Vagina (tissue), 2 donors: ENCODE measurements around the gene FGFBP1. TPM values are rescaled to one million over a fixed set of nuclear protein-coding genes. Genes with fewer than 3 reads are reported as not detected.

Experiments
- DNase-seq, 2 donors: peaks; one replicate each; pipeline ENCODE4 v3.0.0-alpha.2; 2017; ENCODE audit errors: extremely low spot score in 2 of 2
- H3K27ac ChIP-seq: fragments of 200-600 bp; sonication (generic); one replicate; pipeline ENCODE4 v1.5.1; 2019
- H3K27me3 ChIP-seq: fragments of 200-600 bp; sonication (generic); one replicate; pipeline ENCODE4 v1.5.1; 2019
- H3K36me3 ChIP-seq, 2 donors: fragments of 200-600 bp; sonication (generic); one replicate each; pipeline ENCODE4 v1.5.1; 2017 to 2019
- H3K4me1 ChIP-seq: fragments of 200-600 bp; sonication (generic); one replicate; pipeline ENCODE4 v1.5.1; 2019
- H3K4me3 ChIP-seq, 2 donors: fragments of 200-600 bp; sonication (generic); 1 replicate in 1 of 2; 2 replicates in 1 of 2; pipeline ENCODE4 v1.5.1; 2016 to 2019
- H3K9me3 ChIP-seq: fragments of 200-600 bp; sonication (generic); one replicate; pipeline ENCODE4 v1.5.1; 2019
- POLR2A ChIP-seq, 2 donors: fragments of 450-650 bp; IDR thresholded peaks; one replicate each; pipeline ENCODE4 v1.6.1; 2017; ENCODE audit warnings: antibody characterized with exemption in 2 of 2, mild to moderate bottlenecking in 2 of 2, moderate library complexity in 2 of 2
- POLR2AphosphoS5 ChIP-seq, 2 donors: sonication (generic); formaldehyde crosslinking; IDR thresholded peaks; one replicate each; pipeline ENCODE4 v1.9.0; 2017; ENCODE audit warnings: antibody characterized with exemption in 2 of 2, mild to moderate bottlenecking in 2 of 2, low read depth in 1 of 2; ENCODE audit not compliant: insufficient read depth in 1 of 2
- intact Hi-C: fragments of 100-400 bp; cut with DNase I; formaldehyde crosslinking; loops from one replicate; pipeline ENCODE4 v1.15.1; 2023
- total RNA-seq: library from RNA; depleted of rRNA; stranded (reverse); fragments of >200 nt; gene quantifications from one replicate; pipeline ENCODE4 v1.2.3, GENCODE V29; 2016
- TF ChIP-seq, protein P1 (sequence below), 3 experiments: fragments of 450-650 bp in 2 of 3; fragments of 200-600 bp in 1 of 3; sonication (generic) in 1 of 3; IDR thresholded peaks; one replicate each; pipeline ENCODE4 v1.5.1; 2017 to 2019; ENCODE audit warnings: antibody characterized with exemption in 3 of 3, mild to moderate bottlenecking in 2 of 3, moderate library complexity in 2 of 3

Gene FGFBP1
- total RNA-seq, 1 donor from 2014 or later: 61.9 TPM

DNA sequence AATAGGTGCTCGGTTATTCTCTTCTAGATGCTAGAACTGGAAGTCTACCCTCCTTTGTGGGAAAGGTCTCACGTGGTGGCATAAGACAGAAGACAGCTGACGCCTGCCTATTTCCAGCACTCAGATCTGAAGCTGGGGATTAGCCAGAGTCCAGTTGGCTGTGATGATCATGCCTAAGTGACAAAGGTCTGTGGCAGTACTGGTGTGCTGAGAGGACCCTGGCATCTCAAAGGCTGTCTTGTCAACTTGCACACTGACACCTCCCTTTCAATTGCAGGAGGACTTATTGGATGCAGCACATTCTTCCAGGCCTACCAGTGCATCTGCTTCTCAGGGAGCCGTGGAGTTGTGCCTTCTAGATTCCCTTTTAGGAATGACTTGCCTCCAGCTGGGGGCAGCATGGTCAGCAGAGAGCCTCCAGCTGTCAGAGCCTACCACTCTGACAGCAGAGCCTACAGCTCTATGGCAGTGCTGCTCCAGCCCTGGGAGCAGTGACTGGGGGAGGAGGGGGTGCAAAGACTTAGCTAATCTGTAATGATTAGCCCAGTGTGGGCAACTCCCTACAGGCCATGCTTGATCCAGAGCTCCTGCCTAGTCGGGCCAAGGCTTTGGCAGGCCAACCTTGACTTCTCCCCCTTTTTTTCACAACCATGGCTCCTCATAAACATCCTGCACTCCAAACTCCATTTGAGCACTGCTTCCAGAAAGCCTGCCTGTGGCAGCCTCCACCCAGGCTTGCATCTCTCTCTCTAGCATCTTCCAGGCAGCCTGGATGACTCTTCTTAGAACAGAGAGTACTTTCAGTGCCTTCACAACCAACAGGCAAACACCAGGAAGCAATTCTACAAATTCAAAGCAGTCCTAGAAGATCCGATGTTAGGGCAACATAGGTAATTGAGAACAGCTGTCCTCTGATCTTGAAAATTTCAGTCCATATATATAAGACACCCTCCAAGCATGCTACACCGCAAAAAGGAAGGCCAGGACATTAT, 38.2 kb upstream of the FGFBP1 start:
- no peaks in the 10 kb centered on the region for H3K27me3 ChIP-seq
- intact Hi-C loops: no loop called here
- TF ChIP-seq POLR2AphosphoS5 (IDR thresholded peaks at IDR 0.05; ENCODE audit: insufficient read depth in 1 of 2, low read depth in 1 of 2): no peak
- TF ChIP-seq, protein P1, sequence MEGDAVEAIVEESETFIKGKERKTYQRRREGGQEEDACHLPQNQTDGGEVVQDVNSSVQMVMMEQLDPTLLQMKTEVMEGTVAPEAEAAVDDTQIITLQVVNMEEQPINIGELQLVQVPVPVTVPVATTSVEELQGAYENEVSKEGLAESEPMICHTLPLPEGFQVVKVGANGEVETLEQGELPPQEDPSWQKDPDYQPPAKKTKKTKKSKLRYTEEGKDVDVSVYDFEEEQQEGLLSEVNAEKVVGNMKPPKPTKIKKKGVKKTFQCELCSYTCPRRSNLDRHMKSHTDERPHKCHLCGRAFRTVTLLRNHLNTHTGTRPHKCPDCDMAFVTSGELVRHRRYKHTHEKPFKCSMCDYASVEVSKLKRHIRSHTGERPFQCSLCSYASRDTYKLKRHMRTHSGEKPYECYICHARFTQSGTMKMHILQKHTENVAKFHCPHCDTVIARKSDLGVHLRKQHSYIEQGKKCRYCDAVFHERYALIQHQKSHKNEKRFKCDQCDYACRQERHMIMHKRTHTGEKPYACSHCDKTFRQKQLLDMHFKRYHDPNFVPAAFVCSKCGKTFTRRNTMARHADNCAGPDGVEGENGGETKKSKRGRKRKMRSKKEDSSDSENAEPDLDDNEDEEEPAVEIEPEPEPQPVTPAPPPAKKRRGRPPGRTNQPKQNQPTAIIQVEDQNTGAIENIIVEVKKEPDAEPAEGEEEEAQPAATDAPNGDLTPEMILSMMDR (IDR thresholded peaks at IDR 0.05): no peak
- no peak for TF ChIP-seq POLR2A (IDR thresholded peaks at IDR 0.05)
- H3K4me1 ChIP-seq: no peaks in the 10 kb centered on the region
- no peaks in the 10 kb centered on the region for H3K9me3 ChIP-seq
- no peak overlapping the region for H3K4me3 ChIP-seq
- DNase-seq: no peak
- H3K36me3 ChIP-seq: no peaks in the 10 kb centered on the region
- no peak overlapping the region for H3K27ac ChIP-seq

DNA sequence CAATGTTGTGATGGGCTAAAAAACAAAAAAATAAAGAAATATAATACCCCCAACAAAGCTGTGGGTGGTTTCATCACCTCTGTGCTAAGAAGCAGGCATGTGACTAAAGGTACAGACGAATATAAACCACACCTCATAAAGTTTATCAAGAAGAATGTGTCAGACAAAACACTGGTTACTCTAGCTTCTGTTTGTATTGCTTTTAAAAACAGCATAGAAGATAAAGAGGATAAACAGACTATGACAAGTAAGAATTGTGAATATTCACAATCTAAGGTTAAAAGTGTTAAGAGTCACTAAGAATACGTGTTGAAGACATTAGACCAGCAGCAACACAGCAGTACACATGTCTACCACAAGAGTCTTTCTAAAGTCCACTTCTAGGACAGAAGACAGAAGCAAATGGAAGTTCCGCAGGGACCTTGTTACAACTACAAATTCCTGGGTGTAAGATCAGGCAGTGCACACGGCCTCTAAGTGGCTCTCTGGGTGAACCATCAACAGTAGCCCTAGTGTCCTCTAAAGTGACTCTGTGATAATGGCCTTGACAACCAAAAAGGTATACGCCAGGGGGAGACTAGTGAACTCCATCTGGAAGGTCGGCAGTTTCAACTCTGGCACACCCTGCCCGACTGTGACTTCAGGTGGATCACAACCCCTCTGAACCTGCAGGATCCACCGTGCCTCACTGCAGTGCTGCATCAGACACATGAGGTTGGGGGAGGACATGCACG, 32.7 kb upstream of the FGFBP1 start:
- Histone ChIP-seq H3K27ac (no peak overlapping the region), H3K27me3 (no peaks in the 10 kb centered on the region), H3K9me3 (no peaks in the 10 kb centered on the region), H3K4me3 (no peak overlapping the region), H3K36me3 (no peaks in the 10 kb centered on the region), H3K4me1 (no peaks in the 10 kb centered on the region)
- TF ChIP-seq, protein P1 (IDR thresholded peaks at IDR 0.05): no peak
- TF ChIP-seq POLR2AphosphoS5 (IDR thresholded peaks at IDR 0.05; ENCODE audit: insufficient read depth in 1 of 2, low read depth in 1 of 2) (no peak), POLR2A (IDR thresholded peaks at IDR 0.05) (no peak)
- no peak for DNase-seq
- intact Hi-C loops: no loop called here

DNA sequence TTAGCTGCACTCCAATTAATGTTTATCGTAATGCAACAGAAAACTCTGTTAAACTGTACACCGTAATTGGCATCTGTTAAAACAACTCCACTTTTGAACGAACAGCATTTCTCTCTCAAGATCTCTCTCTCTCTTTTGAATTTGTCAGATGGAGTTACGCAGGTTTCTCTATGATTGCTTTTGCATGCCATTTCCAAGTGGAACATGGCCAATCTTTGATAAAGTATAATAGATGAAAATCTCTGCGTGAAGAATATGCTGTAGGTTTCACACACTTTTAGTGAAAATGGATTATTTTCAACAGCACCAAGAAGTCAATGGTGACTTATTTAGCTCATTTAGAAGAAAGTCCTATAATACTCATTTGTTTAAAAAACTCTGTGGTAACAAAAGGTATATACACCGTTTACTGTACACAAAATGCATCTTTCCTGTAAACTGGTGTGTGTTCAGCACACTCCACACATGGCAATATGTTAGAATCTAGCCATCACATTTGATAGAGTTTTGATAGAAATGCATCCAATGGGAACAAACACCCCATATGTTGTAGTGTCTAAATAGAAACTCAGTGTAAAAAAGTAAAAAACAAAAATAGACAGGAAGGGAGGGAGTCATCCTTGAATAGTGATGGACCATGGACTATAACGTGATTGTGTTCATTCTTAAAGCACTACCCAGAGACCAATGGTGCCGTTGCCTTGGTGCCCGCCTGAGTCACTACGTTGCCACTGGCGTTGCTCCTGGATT, 30.2 kb upstream of the FGFBP1 start:
- Histone ChIP-seq H3K36me3 (no peaks in the 10 kb centered on the region), H3K9me3 (no peaks in the 10 kb centered on the region), H3K27me3 (no peaks in the 10 kb centered on the region), H3K4me3 (no peak overlapping the region), H3K27ac (no peak overlapping the region), H3K4me1 (no peaks in the 10 kb centered on the region)
- no peak for TF ChIP-seq POLR2A (IDR thresholded peaks at IDR 0.05)
- no peak for TF ChIP-seq POLR2AphosphoS5 (IDR thresholded peaks at IDR 0.05; ENCODE audit: insufficient read depth in 1 of 2, low read depth in 1 of 2)
- TF ChIP-seq, protein P1 (IDR thresholded peaks at IDR 0.05): no peak
- intact Hi-C loops: no loop called here
- DNase-seq: no peak

DNA sequence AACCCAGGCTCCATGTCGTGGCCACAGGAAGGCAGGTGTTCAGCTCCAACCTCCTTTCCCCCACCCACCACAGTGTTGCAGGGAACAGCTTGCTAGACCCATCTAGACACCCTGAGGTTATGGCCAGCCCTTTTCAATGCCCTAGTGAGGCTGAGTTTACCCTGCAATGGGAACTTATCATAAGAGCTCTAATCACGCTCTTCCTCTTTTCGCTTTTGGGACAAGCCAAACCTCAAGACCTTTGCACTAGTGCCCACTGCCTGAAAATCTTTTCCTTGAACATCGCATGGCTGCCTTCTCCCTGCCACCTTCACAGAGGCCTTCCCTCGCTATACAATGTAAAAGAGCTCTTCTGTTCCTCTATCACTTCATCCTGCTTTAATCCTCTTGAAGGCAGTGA, 26.8 kb upstream of the FGFBP1 start:
- Histone ChIP-seq H3K36me3 (no peaks in the 10 kb centered on the region), H3K9me3 (no peaks in the 10 kb centered on the region), H3K4me3 (no peak overlapping the region), H3K4me1 (peaks cover 4% of the 10 kb centered on the region), H3K27me3 (no peaks in the 10 kb centered on the region), H3K27ac (no peak overlapping the region)
- DNase-seq: no peak
- TF ChIP-seq POLR2A (IDR thresholded peaks at IDR 0.05) (no peak), POLR2AphosphoS5 (IDR thresholded peaks at IDR 0.05; ENCODE audit: insufficient read depth in 1 of 2, low read depth in 1 of 2) (no peak)
- TF ChIP-seq, protein P1 (IDR thresholded peaks at IDR 0.05): no peak
- intact Hi-C loops: no loop called here
